HuH-7.5 (cell line): ENCODE results near the gene GCHFR.

ENCODE experiments used
- DNase-seq: peaks from one replicate; pipeline ENCODE4 v3.0.0; 2011; ENCODE audit warnings: low spot score

GCHFR gene

GRCh38 chr15:40754883-40755811, 8.7 kb upstream of the GCHFR start, which contains the start of gene RMDN3:
Gene RMDN3, minus strand, starts transcription at chr15:40755254. Its CDS starts 471 bp downstream, at chr15:40754783.
- DNase-seq = peak; percentile 46

DNA sequence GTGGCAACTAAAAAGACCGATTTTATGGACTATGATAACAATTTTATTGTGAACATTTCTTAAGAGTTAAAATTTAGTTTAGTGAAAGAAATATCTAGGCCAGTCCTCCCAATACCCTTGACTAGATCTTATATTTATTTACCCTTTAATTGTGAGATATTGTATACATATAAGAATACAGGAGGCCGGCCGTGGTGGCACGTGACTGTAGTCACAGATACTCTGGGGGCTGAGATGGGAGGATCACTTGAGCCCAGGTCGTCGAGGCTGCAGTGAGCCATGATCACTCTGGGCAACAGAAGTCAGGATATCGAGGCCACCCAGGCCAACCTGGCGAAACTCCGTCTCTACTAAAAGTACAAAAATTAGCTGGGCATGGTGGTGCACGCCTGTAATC, 8.1 kb upstream of the GCHFR start:
- DNase-seq = no peak

- no peak for DNase-seq
Measured at GRCh38 chr15:40756938-40757337, 6.9 kb upstream of the GCHFR start.

- no peak for DNase-seq
Measured at GRCh38 chr15:40759961-40760360, 3.9 kb upstream of the GCHFR start.

DNA sequence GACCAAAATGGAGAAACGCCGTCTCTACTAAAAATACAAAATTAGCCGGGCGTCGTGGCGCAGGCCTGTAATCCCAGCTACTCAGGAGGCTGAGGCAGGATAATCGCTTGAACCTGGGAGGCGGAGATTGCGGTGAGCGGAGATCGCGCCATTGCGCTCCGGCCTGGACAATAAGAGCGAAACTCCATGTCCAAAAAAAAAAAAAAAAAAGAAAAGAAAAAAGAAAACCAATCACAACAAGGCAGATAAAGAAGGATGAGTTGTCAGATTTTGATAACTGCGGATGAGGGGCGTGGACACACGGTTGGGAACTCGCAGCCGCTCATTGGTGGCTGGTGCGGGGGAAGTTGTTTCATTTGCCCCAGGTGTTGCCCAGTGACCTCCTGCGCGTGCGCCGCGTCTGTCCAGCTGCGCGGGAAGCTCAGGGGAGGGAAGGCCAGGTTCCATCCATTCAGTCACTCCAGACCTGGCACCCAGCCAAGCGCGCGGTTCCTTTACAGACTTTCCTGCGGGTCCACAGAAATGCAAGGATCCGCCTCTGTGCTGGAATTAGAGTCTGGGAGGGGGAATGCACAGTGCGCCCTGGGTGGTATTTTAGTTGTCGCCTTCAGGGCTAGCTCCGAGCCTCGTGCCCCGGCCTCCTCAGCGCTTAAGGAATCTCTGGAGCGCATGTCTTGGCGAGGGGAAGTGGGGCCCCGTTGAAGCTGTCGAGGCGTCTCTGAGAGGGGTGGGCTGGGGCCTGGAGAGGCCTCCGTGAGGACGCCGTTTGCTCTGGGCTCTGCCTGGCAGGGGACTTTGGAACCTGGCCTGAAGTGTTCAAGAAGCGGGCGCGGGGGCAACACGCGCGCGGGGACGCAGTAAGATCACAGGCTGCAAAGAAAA, 708 bp upstream of the GCHFR start:
- peak; percentile 85 for DNase-seq

DNA sequence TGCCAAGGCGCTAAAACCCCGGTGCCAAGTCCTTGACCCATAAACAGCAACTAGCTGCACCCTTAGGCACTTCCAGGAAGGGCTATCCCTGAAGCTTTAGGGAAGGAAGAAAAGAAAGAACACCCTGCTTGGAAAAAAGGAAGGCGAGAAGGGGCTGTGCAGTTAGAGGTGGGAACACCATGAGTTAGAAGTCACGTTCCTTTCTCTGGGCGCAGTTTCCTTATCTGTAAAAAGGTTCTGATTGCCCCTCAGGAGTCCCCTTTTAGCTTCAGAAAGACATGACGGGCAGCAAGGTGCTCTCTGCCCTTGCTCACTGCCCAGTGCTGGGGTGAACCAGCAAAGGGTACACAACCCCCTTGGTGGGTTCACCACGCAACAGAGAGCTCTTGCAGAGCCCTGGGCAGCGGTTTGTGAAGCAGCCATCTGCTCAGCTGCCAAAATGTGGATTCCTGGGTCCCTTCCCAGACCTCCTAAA, 798 bp downstream of the GCHFR start:
- no peak for DNase-seq

DNA sequence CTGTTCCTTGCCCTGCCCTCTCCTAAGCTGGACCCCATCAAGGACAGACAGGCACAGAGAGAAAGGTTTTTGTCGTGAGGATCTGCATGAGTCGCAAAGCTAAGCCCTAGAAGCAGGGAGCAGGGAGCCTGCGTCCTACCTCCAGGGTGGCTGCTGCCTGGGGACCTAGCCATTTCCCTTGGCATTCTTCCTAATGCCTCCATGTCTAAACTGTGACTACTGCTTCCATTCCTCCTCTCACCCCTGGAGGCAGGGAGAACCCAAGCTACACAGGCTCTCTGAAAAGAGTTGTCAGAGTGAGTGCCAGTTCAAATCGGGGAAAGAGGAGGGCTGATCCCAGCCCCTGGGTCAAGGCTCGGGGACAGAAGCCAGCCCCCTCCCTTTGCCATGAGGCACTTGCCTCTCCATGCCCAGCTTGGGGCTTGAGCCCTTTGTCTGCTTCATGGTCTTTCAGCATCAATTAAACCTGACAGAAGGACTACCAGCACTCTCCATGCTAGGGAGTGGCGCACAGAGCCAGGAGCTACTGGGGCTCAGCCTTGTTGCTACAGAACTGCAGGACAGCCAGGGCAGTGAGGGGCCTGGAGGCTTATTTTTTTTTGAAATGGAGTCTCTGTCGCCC, 2.4 kb downstream of the GCHFR start:
- DNase-seq = no peak

- DNase-seq = no peak
Measured at GRCh38 chr15:40766906-40767837, 3.3 kb downstream of the GCHFR start.

- DNase-seq = no peak
Measured at GRCh38 chr15:40767838-40768500, 4.1 kb downstream of the GCHFR start.

GRCh38 chr15:40768521-40769273, 4.8 kb downstream of the GCHFR start:
- no peak for DNase-seq

DNA sequence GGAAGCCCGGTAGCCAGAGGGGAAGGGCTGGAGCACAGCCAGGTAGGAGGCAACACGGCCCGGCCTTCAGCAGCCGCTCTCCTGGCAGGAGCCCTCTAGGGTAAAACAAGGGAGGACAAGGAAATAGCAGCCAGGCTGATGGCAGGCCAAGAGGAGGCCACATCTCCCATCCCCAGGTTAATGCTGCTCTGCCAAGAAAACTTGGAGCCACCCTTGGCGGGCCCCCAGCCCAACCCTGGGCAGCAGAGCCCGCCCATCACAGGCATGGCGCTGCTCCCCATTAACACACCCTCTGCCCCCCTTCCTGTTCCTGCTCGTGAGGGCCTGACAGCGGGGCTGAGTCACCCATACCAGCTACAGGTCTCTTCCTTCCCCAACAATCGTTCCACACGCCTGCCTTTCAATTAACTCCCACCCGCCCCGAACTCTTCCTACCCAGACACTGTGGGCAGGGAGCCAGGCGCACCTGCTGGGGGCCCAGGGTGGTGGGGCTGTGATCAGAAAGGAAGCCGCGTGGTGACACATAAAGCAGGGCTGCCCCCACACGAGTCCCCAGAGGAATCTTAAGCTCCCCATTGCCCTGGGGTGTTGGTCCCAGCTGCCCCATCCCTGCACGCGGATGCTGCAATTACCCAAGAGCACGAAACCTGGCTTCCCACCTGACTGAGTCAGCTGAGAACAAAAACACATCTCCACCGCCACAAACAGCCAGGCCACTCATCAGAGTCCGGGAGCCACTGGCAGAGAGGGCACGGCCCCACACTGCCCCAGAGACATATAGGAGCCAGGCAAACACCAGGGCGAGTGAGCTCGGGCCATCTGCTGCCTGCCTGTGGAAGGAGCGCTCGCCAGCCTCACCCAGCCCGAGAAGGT, 5.6 kb downstream of the GCHFR start, which contains the start of gene C15orf62:
Gene C15orf62 (plus strand): TSS at position 707 of the 873 bp plus-strand sequence. CDS start 516 bp downstream, outside the sequence.
- DNase-seq = no peak

DNA sequence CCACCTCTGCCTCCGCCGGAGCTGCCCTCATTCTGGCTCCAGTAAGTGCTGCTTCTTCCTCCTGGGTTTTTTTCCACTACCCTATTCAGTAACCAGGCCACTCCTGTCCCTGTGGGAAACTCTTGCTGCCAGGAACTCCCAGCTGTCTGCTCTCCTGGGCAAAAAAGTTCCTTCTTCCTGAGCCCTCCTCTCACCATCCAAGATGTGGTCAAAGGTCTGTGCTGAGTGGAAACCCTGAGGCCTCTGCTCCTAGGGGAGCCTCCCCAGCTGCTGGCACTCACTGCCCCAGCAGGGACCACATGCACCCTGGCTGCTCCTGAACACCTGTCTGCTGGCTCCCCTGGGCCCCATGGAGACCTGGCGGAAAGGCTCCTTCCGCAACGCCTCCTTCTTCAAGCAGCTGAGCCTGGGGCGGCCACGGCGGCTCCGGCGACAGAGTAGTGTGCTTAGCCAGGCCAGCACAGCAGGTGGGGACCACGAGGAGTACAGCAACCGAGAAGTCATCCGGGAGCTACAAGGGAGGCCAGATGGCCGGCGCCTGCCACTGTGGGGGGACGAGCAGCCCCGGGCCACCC, 6.4 kb downstream of the GCHFR start:
- no peak for DNase-seq

DNA sequence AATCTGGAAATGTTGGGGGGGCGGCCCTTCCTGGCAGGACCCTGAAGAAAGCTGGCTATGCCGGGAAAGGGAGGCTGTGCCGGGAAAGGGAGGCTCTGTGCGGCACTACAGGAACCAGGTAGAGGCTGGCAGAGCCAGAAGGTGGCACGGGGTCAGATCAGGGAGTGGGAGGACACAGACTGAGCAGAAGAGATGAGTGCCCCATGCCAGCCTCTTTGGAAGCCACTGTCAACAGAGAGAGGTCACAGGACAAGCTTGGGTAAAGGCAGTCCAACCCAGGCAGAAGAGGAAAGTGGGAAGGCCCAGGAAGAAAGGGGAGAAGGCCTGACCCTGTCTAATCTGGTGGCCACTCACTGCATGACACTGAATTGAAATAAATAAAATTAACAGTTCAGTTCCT, 7.4 kb downstream of the GCHFR start:
- no peak for DNase-seq

GRCh38 chr15:40772014-40772413, 8.1 kb downstream of the GCHFR start:
- no peak for DNase-seq

DNA sequence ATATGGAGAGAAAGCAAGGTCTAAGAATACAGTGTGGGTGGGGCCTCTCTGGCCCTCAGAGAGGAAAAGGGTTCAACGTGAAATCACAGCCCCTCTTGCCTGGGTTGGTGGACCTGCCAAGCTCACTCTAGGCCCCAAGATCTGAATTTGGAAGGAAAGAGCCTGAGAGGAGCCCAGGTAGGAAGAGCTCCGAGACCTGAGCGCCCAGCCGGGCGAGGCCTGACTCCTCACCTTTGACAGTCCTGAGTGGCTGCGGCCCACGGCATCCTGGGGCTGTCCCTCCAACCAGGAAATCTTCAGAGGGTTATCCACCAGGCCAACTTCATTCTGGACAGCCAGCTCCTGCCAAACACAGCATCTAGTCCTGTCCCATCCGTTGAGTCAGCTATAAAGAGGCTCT, 9.6 kb downstream of the GCHFR start:
- DNase-seq = no peak

DNA sequence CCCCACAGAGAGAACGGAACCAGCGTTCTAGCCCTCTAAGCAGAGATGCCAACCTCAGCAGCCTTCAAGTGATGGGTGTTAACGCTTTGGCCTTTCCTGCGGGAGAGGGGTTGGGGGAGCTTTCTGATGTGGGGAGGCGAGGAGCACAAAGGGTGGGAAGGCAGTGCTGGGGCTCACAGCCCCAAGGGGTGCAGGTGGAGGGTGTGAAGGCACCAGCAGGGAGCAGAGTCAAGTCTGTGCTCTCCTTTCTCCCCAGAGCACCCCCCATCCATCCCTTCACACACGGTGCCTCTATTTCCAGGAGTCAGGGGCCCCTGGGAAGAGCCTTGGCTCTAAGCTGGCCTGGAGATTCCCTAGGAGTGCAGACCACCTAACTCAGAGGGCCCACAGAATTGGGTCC, 10.0 kb downstream of the GCHFR start:
- no peak for DNase-seq

DNA sequence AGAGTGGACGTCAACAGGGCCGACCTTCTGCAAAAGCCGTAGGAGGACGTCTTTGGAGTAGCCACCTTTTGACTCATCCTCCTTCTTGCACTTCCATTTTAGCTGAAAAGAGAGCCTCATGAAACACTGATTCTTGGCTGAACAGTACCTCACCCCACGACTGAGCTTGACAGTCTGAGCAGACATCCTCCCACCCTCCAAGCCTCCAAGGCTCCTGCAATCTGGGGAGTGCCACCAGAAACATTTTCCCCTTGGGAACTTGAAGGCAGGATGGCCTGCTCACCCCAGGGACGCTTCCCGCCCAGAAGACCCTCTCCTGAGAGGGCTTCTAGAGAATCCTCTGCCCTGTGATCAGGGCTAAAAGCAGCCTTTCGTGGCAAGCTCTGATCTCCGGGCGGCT, 11.1 kb downstream of the GCHFR start:
- no peak for DNase-seq
